PC-3 (cell line): ENCODE data around the gene USP12.

Source experiments
- EZH2 ChIP-seq: fragments of 300-600 bp; sonication (generic); IDR thresholded peaks from one replicate; pipeline ENCODE4 v1.6.1; 2017; ENCODE audit warnings: antibody characterized with exemption, mild to moderate bottlenecking, low read length; ENCODE audit not compliant: unreplicated experiment
- TF ChIP-seq, protein P1 (sequence below): fragments of 300-600 bp; sonication (generic); conservative IDR thresholded peaks from 2 replicates; pipeline ENCODE4 v1.5.1; 2017; ENCODE audit warnings: antibody characterized with exemption, low read depth, mild to moderate bottlenecking, low read length

DNA sequence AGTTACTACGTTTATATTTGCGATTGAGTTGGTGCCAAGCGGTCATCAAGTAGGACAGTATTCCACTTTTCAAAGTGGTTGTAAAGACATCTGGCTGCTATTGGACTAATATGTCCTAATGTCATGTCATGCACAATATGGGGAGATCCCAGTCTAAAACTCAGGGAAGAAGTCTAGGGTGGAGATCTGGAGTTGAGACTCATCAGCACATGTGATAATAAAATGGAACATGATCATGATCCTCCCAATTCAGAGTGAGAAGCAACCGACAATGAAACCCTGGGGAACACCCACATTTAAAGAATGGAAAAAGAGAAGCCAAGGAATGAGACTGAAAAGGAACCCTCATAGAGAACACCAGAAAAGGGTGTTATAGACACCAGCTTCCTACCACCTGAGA, 80.2 kb downstream of the USP12 start:
- TF ChIP-seq, protein P1, sequence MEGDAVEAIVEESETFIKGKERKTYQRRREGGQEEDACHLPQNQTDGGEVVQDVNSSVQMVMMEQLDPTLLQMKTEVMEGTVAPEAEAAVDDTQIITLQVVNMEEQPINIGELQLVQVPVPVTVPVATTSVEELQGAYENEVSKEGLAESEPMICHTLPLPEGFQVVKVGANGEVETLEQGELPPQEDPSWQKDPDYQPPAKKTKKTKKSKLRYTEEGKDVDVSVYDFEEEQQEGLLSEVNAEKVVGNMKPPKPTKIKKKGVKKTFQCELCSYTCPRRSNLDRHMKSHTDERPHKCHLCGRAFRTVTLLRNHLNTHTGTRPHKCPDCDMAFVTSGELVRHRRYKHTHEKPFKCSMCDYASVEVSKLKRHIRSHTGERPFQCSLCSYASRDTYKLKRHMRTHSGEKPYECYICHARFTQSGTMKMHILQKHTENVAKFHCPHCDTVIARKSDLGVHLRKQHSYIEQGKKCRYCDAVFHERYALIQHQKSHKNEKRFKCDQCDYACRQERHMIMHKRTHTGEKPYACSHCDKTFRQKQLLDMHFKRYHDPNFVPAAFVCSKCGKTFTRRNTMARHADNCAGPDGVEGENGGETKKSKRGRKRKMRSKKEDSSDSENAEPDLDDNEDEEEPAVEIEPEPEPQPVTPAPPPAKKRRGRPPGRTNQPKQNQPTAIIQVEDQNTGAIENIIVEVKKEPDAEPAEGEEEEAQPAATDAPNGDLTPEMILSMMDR, result no peak
- TF ChIP-seq EZH2, result no peak
